ENCODE results near the gene DCTPP1. TPM values are rescaled to one million over a fixed set of nuclear protein-coding genes. Genes with fewer than 3 reads are reported as not detected.

The DCTPP1 gene
- total RNA-seq, 1 experiment from 2014 or later, result 111 TPM

DNA sequence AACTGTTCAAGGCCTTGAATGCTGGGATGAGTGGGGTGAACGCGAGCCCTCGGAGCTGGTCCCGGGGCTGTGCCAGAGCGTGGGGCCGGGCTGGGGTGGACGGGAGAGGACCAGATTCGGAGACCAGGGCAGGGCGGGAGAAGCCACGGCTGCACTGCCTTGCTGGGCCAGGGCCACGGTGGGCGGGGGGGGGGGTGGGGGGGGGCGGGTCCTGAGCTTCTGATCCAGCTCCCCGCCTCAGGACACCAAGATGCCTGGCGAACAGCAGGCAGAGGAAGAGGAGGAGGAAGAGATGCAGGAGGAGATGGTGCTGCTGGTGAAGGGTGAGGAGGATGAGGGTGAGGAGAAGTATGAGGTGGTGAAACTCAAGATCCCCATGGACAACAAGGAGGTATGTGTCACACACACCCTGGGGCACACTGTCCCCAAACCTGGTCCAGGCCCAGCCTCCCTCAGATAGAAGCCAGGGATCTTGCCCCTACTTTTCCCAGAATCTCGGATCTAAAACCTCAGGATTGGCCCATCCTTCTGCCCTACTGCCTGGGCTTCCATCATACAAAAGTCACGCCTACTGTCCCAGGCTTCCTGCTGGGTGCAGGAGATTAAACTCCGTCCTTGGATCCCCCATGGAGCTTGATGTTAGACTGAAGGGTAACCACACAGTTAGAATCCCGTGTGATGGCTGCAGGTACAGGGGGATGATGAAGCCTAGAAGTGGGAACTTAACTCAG is 21.9 kb downstream of the DCTPP1 start:
- Histone ChIP-seq H3K4me1 (ENCODE audit: insufficient read depth, low read length, poor library complexity, severe bottlenecking) (peaks cover 16% of the 10 kb centered on the region), H3K27me3 (replicated peaks; ENCODE audit: insufficient read depth, low read depth, low read length, poor library complexity) (no peaks in the 10 kb centered on the region), H3K9me3 (ENCODE audit: low read depth, low read length, poor library complexity, severe bottlenecking) (no peaks in the 10 kb centered on the region), H3K4me3 (ENCODE audit: low read depth, low read length, poor library complexity, severe bottlenecking) (peak overlapping the region; percentile 96), H3K36me3 (ENCODE audit: insufficient read depth, low read length, poor library complexity, severe bottlenecking) (peaks cover 15% of the 10 kb centered on the region), H3K27ac (ENCODE audit: low read depth, low read length, poor library complexity, severe bottlenecking) (peak overlapping the region; percentile 93)
- POLR2A ChIA-PET (ENCODE audit: low non-redundant PET), result interaction anchor here (0.9 kb wide), 1 partner anchor 10 kb away, joined by 3 read pairs; no protein-coding TSS in a partner anchor
- peak; percentile 85 for DNase-seq (ENCODE audit: low spot score)
- no TSS peak for BruUV-seq (replicated peaks)
- CTCF ChIA-PET, result interaction anchor here (0.5 to 1.1 kb wide), 3 partner anchors 9 to 22 kb away, joined by 3 to 12 read pairs (median 7); partner anchors contain the start of gene DCTPP1
- no peak for TF ChIP-seq EZH2 (IDR thresholded peaks at IDR 0.05; ENCODE audit: borderline replicate concordance, low read depth, low read length, poor library complexity, severe bottlenecking)
- TF ChIP-seq, protein P1, sequence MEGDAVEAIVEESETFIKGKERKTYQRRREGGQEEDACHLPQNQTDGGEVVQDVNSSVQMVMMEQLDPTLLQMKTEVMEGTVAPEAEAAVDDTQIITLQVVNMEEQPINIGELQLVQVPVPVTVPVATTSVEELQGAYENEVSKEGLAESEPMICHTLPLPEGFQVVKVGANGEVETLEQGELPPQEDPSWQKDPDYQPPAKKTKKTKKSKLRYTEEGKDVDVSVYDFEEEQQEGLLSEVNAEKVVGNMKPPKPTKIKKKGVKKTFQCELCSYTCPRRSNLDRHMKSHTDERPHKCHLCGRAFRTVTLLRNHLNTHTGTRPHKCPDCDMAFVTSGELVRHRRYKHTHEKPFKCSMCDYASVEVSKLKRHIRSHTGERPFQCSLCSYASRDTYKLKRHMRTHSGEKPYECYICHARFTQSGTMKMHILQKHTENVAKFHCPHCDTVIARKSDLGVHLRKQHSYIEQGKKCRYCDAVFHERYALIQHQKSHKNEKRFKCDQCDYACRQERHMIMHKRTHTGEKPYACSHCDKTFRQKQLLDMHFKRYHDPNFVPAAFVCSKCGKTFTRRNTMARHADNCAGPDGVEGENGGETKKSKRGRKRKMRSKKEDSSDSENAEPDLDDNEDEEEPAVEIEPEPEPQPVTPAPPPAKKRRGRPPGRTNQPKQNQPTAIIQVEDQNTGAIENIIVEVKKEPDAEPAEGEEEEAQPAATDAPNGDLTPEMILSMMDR (conservative IDR thresholded peaks at IDR 0.05; ENCODE audit: low read depth, low read length), result no peak
- intact Hi-C loops (cut with micrococcal nuclease; ENCODE audit: unreplicated experiment), result loop anchor here (5.0 kb wide), 2 partner anchors 36 to 286 kb away; partner anchors contain the start of genes MAPK3, MYL11 and TBC1D10B

GRCh38 chr16:30407102-30407803 is 22.6 kb downstream of the DCTPP1 start, which contains the start of gene ZNF771:
ZNF771 (plus strand) TSS chr16:30407606; CDS start chr16:30408054, 448 bp downstream.
- DNase-seq (ENCODE audit: low spot score), result peak; percentile 93
- no TSS peak for BruUV-seq (replicated peaks)
- Histone ChIP-seq H3K36me3 (ENCODE audit: insufficient read depth, low read length, poor library complexity, severe bottlenecking) (peaks cover 12% of the 10 kb centered on the region), H3K27ac (ENCODE audit: low read depth, low read length, poor library complexity, severe bottlenecking) (peak within 1 kb of the TSS; percentile 93), H3K4me1 (ENCODE audit: insufficient read depth, low read length, poor library complexity, severe bottlenecking) (peaks cover 16% of the 10 kb centered on the region), H3K9me3 (ENCODE audit: low read depth, low read length, poor library complexity, severe bottlenecking) (no peaks in the 10 kb centered on the region), H3K4me3 (ENCODE audit: low read depth, low read length, poor library complexity, severe bottlenecking) (peak within 1 kb of the TSS; percentile 96), H3K27me3 (replicated peaks; ENCODE audit: insufficient read depth, low read depth, low read length, poor library complexity) (no peaks in the 10 kb centered on the region)
- TF ChIP-seq, protein P1 (conservative IDR thresholded peaks at IDR 0.05; ENCODE audit: low read depth, low read length), result no peak
- TF ChIP-seq EZH2 (IDR thresholded peaks at IDR 0.05; ENCODE audit: borderline replicate concordance, low read depth, low read length, poor library complexity, severe bottlenecking), result no peak
- intact Hi-C loops (cut with micrococcal nuclease; ENCODE audit: unreplicated experiment), result loop anchor here (5.0 kb wide), 2 partner anchors 35 to 285 kb away; partner anchors contain the start of genes MAPK3, MYL11 and TBC1D10B
- ChIA-PET CTCF (interaction anchor here (1.1 kb wide), 1 partner anchor 23 kb away, joined by 7 read pairs; the partner anchor contains the start of gene DCTPP1), POLR2A (ENCODE audit: low non-redundant PET) (interaction anchor here (1.0 kb wide), 2 partner anchors 29 to 36 kb away, joined by 3 to 4 read pairs; no protein-coding TSS in a partner anchor)

DNA sequence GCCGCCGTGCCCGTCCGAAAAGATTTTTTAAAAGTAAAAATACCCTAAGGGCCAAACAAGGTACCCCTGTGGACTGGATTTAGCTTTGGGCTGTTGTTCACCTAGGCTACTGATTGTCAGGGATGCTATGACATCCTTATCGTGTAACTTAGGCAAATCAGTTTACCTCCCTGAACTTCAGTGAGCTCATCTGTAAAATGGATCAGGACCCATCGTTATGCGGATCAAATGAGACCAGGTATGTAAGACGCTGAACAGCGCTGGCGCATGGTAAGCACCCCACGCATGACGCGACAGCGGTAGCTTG is 23.1 kb downstream of the DCTPP1 start:
- Histone ChIP-seq H3K4me1 (ENCODE audit: insufficient read depth, low read length, poor library complexity, severe bottlenecking) (peaks cover 16% of the 10 kb centered on the region), H3K4me3 (ENCODE audit: low read depth, low read length, poor library complexity, severe bottlenecking) (peak overlapping the region; percentile 96), H3K36me3 (ENCODE audit: insufficient read depth, low read length, poor library complexity, severe bottlenecking) (peaks cover 11% of the 10 kb centered on the region), H3K27ac (ENCODE audit: low read depth, low read length, poor library complexity, severe bottlenecking) (peak overlapping the region; percentile 93), H3K27me3 (replicated peaks; ENCODE audit: insufficient read depth, low read depth, low read length, poor library complexity) (no peaks in the 10 kb centered on the region), H3K9me3 (ENCODE audit: low read depth, low read length, poor library complexity, severe bottlenecking) (no peaks in the 10 kb centered on the region)
- DNase-seq (ENCODE audit: low spot score), result no peak
- TSS peak; percentile 89 for BruUV-seq (replicated peaks)
- POLR2A ChIA-PET (ENCODE audit: low non-redundant PET), result interaction anchor here (1.0 kb wide), 2 partner anchors 28 to 36 kb away, joined by 3 to 4 read pairs; no protein-coding TSS in a partner anchor
- TF ChIP-seq, protein P1 (conservative IDR thresholded peaks at IDR 0.05; ENCODE audit: low read depth, low read length), result no peak
- no peak for TF ChIP-seq EZH2 (IDR thresholded peaks at IDR 0.05; ENCODE audit: borderline replicate concordance, low read depth, low read length, poor library complexity, severe bottlenecking)
- intact Hi-C loops (cut with micrococcal nuclease; ENCODE audit: unreplicated experiment), result loop anchor here (5.0 kb wide), 2 partner anchors 34 to 284 kb away; partner anchors contain the start of genes MAPK3, MYL11 and TBC1D10B
- CTCF ChIA-PET, result interaction anchor here (1.1 kb wide), 1 partner anchor 23 kb away, joined by 7 read pairs; the partner anchor contains the start of gene DCTPP1
